Neural cell (in vitro differentiated cells): ENCODE results near the gene SERPINA3.
"Not testable (repeated sequence)": the region's sequence is repeated elsewhere in the genome, so short reads cannot be mapped to it uniquely, and the experiment has no call there.

ENCODE experiments used
- CTCF ChIP-seq: fragments of 450-650 bp; IDR thresholded peaks from 2 replicates; pipeline ENCODE4 v1.5.1; 2014; ENCODE audit warnings: antibody characterized with exemption, mild to moderate bottlenecking, moderate library complexity; ENCODE audit not compliant: poor library complexity, severe bottlenecking
- EP300 ChIP-seq: fragments of 450-650 bp; conservative IDR thresholded peaks from 2 replicates; pipeline ENCODE4 v1.6.1; 2014; ENCODE audit warnings: antibody characterized with exemption, mild to moderate bottlenecking, moderate library complexity; ENCODE audit not compliant: poor library complexity, severe bottlenecking
- EZH2 ChIP-seq: fragments of 200-600, 300-800 bp; shearing (Covaris generic), sonication (generic); IDR thresholded peaks from 2 replicates; pipeline ENCODE4 v1.6.1; 2014; ENCODE audit warnings: antibody characterized with exemption, low read length, borderline replicate concordance, mild to moderate bottlenecking; ENCODE audit not compliant: insufficient read depth, poor library complexity, severe bottlenecking
- MXI1 ChIP-seq: fragments of 450-650 bp; conservative IDR thresholded peaks from 2 replicates; pipeline ENCODE4 v1.6.1; 2014; ENCODE audit warnings: antibody characterized with exemption, mild to moderate bottlenecking; ENCODE audit not compliant: poor library complexity, severe bottlenecking
- POLR2AphosphoS5 ChIP-seq: IDR thresholded peaks from 2 replicates; pipeline ENCODE4 v1.6.1; 2012
- RAD21 ChIP-seq: fragments of 450-650 bp; conservative IDR thresholded peaks from 2 replicates; pipeline ENCODE4 v1.6.1; 2014; ENCODE audit warnings: antibody characterized with exemption, mild to moderate bottlenecking, moderate library complexity
- SMC3 ChIP-seq: fragments of 450-650 bp; conservative IDR thresholded peaks from 2 replicates; pipeline ENCODE4 v1.6.1; 2014; ENCODE audit warnings: antibody characterized with exemption, mild to moderate bottlenecking, moderate library complexity; ENCODE audit not compliant: poor library complexity
- TAF1 ChIP-seq: IDR thresholded peaks from 2 replicates; pipeline ENCODE4 v1.6.1; 2012; ENCODE audit warnings: low read depth
- TF ChIP-seq, protein P1 (sequence below): IDR thresholded peaks from 2 replicates; pipeline ENCODE4 v1.6.1; 2012; ENCODE audit warnings: borderline replicate concordance

- TF ChIP-seq CTCF, TAF1, EZH2, POLR2AphosphoS5, SMC3, MXI1, EP300, RAD21: not testable (repeated sequence)
- TF ChIP-seq, protein P1, sequence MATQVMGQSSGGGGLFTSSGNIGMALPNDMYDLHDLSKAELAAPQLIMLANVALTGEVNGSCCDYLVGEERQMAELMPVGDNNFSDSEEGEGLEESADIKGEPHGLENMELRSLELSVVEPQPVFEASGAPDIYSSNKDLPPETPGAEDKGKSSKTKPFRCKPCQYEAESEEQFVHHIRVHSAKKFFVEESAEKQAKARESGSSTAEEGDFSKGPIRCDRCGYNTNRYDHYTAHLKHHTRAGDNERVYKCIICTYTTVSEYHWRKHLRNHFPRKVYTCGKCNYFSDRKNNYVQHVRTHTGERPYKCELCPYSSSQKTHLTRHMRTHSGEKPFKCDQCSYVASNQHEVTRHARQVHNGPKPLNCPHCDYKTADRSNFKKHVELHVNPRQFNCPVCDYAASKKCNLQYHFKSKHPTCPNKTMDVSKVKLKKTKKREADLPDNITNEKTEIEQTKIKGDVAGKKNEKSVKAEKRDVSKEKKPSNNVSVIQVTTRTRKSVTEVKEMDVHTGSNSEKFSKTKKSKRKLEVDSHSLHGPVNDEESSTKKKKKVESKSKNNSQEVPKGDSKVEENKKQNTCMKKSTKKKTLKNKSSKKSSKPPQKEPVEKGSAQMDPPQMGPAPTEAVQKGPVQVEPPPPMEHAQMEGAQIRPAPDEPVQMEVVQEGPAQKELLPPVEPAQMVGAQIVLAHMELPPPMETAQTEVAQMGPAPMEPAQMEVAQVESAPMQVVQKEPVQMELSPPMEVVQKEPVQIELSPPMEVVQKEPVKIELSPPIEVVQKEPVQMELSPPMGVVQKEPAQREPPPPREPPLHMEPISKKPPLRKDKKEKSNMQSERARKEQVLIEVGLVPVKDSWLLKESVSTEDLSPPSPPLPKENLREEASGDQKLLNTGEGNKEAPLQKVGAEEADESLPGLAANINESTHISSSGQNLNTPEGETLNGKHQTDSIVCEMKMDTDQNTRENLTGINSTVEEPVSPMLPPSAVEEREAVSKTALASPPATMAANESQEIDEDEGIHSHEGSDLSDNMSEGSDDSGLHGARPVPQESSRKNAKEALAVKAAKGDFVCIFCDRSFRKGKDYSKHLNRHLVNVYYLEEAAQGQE = not testable (repeated sequence)
Measured at GRCh38 chr14:94608966-94609365, 3.2 kb upstream of the SERPINA3 start.
